H9 (cell line): ENCODE results near the gene TBC1D1. TPM values are rescaled to one million over a fixed set of nuclear protein-coding genes. Genes with fewer than 3 reads are reported as not detected.

ENCODE experiments used
- DNase-seq: peaks from one replicate; pipeline ENCODE4 v3.0.0-alpha.2; 2017
- H2AFZ ChIP-seq: one replicate; pipeline ENCODE4 v1.6.1; 2013; ENCODE audit warnings: mild to moderate bottlenecking, low read length, control low read depth, moderate library complexity
- H2AK5ac ChIP-seq: 2 replicates; pipeline ENCODE4 v1.6.1; 2013; ENCODE audit warnings: low read length, control low read depth, mixed read lengths; ENCODE audit not compliant: insufficient read length
- H2BK120ac ChIP-seq: one replicate; pipeline ENCODE4 v1.6.1; 2013; ENCODE audit warnings: low read depth, mild to moderate bottlenecking, low read length, control low read depth, inconsistent platforms; ENCODE audit not compliant: poor library complexity, severe bottlenecking
- H2BK12ac ChIP-seq: 2 replicates; pipeline ENCODE4 v1.6.1; 2013; ENCODE audit warnings: low read length, control low read depth, mixed read lengths, low read depth; ENCODE audit not compliant: insufficient read length
- H2BK15ac ChIP-seq: 2 replicates; pipeline ENCODE4 v1.6.1; 2013; ENCODE audit warnings: low read depth, low read length, control low read depth
- H2BK20ac ChIP-seq: one replicate; pipeline ENCODE4 v1.6.1; 2013; ENCODE audit warnings: low read depth, mild to moderate bottlenecking, low read length, control low read depth, inconsistent platforms; ENCODE audit not compliant: poor library complexity, severe bottlenecking
- H2BK5ac ChIP-seq: 2 replicates; pipeline ENCODE4 v1.6.1; 2013; ENCODE audit warnings: low read length, control low read depth, mixed read lengths; ENCODE audit not compliant: insufficient read length
- H3K14ac ChIP-seq: 2 replicates; pipeline ENCODE4 v1.6.1; 2013; ENCODE audit warnings: low read length, control low read depth; ENCODE audit not compliant: insufficient read depth
- H3K18ac ChIP-seq: 2 replicates; pipeline ENCODE4 v1.6.1; 2013; ENCODE audit warnings: low read depth, mild to moderate bottlenecking, mixed read lengths, low read length, control low read depth; ENCODE audit not compliant: insufficient read length
- H3K23ac ChIP-seq: 2 replicates; pipeline ENCODE4 v1.6.1; 2013; ENCODE audit warnings: low read length, control low read depth, mixed read lengths, low read depth; ENCODE audit not compliant: insufficient read length
- H3K23me2 ChIP-seq: 2 replicates; pipeline ENCODE4 v1.6.1; 2013; ENCODE audit warnings: low read depth, mild to moderate bottlenecking, mixed read lengths, low read length, control low read depth; ENCODE audit not compliant: insufficient read length, poor library complexity, severe bottlenecking
- H3K27ac ChIP-seq: 2 replicates; pipeline ENCODE4 v1.5.1; 2013; ENCODE audit warnings: low read length, control low read depth, mixed read lengths, low read depth; ENCODE audit not compliant: insufficient read length
- H3K27me3 ChIP-seq: 2 replicates; pipeline ENCODE4 v1.6.1; 2013; ENCODE audit warnings: low read length, control low read depth, inconsistent platforms; ENCODE audit not compliant: insufficient read depth
- H3K4ac ChIP-seq: 2 replicates; pipeline ENCODE4 v1.6.1; 2013; ENCODE audit warnings: low read depth, mild to moderate bottlenecking, control low read depth, inconsistent platforms, low read length, moderate library complexity
- H3K4me1 ChIP-seq: 2 replicates; pipeline ENCODE4 v1.6.1; 2013; ENCODE audit warnings: low read length, control low read depth, inconsistent platforms; ENCODE audit not compliant: insufficient read depth
- H3K4me2 ChIP-seq: 2 replicates; pipeline ENCODE4 v1.6.1; 2013; ENCODE audit warnings: low read length, control low read depth, mixed read lengths; ENCODE audit not compliant: insufficient read length, insufficient read depth
- H3K56ac ChIP-seq: 2 replicates; pipeline ENCODE4 v1.6.1; 2013; ENCODE audit warnings: low read depth, mild to moderate bottlenecking, mixed read lengths, low read length, control low read depth; ENCODE audit not compliant: insufficient read length
- H3K79me1 ChIP-seq: 2 replicates; pipeline ENCODE4 v1.6.1; 2013; ENCODE audit warnings: low read depth, mild to moderate bottlenecking, moderate library complexity, low read length, control low read depth, inconsistent platforms; ENCODE audit not compliant: insufficient read depth, poor library complexity, severe bottlenecking
- H3K79me2 ChIP-seq: 2 replicates; pipeline ENCODE4 v1.6.1; 2013; ENCODE audit warnings: low read length, control low read depth, inconsistent platforms; ENCODE audit not compliant: insufficient read depth
- H3K9ac ChIP-seq: 2 replicates; pipeline ENCODE4 v1.6.1; 2013; ENCODE audit warnings: low read length, control low read depth, mixed read lengths; ENCODE audit not compliant: insufficient read length; ENCODE audit errors: extremely low read depth
- H3K9me3 ChIP-seq: one replicate; pipeline ENCODE4 v1.6.1; 2013; ENCODE audit warnings: low read depth, low read length, inconsistent platforms; ENCODE audit not compliant: control insufficient read depth
- H3T11ph ChIP-seq: one replicate; pipeline ENCODE4 v1.6.1; 2013; ENCODE audit warnings: mild to moderate bottlenecking, low read length, control low read depth, inconsistent platforms
- H4K20me1 ChIP-seq: one replicate; pipeline ENCODE4 v1.6.1; 2013; ENCODE audit not compliant: control insufficient read depth, insufficient read length, insufficient read depth
- H4K5ac ChIP-seq: 2 replicates; pipeline ENCODE4 v1.6.1; 2013; ENCODE audit warnings: low read depth, mild to moderate bottlenecking, mixed read lengths, low read length, control low read depth; ENCODE audit not compliant: insufficient read length
- H4K8ac ChIP-seq: replicated peaks from 2 replicates; pipeline ENCODE4 v1.6.1; 2013; ENCODE audit warnings: low read length, control low read depth, mixed read lengths, low read depth; ENCODE audit not compliant: insufficient read length
- H4K91ac ChIP-seq: 2 replicates; pipeline ENCODE4 v1.6.1; 2013; ENCODE audit warnings: low read depth, mild to moderate bottlenecking, moderate library complexity, mixed read lengths, low read length, control low read depth; ENCODE audit not compliant: insufficient read length
- H3K27ac Mint-ChIP-seq, 3 experiments: 2 replicates in 2 of 3; 3 replicates in 1 of 3; pipeline ENCODE4 v1.8.0; 2020 to 2021; ENCODE audit warnings: mixed read lengths in 3 of 3, mild to moderate bottlenecking in 1 of 3, moderate library complexity in 1 of 3
- H3K27me3 Mint-ChIP-seq: 2 replicates; pipeline ENCODE4 v1.8.0; 2021; ENCODE audit warnings: low read depth, mild to moderate bottlenecking, moderate library complexity, mixed read lengths
- H3K36me3 Mint-ChIP-seq, 3 experiments: 2 replicates in 2 of 3; 3 replicates in 1 of 3; pipeline ENCODE4 v1.8.0; 2020 to 2021; ENCODE audit warnings: low read depth in 3 of 3, mixed read lengths in 3 of 3; ENCODE audit not compliant: insufficient read depth in 1 of 3
- H3K4me1 Mint-ChIP-seq, 2 experiments: 2 replicates each; pipeline ENCODE4 v1.8.0; 2020; ENCODE audit warnings: mixed read lengths in 2 of 2
- H3K4me3 Mint-ChIP-seq, 2 experiments: 2 replicates in 1 of 2; 3 replicates in 1 of 2; pipeline ENCODE4 v1.8.0; 2020 to 2021; ENCODE audit warnings: mild to moderate bottlenecking in 2 of 2, mixed read lengths in 2 of 2, moderate library complexity in 1 of 2
- H3K9me3 Mint-ChIP-seq, 2 experiments: 2 replicates in 1 of 2; 3 replicates in 1 of 2; pipeline ENCODE4 v1.8.0; 2020; ENCODE audit warnings: mild to moderate bottlenecking in 2 of 2, mixed read lengths in 2 of 2, moderate library complexity in 1 of 2
- WGBS: extraction: QIAGEN DNeasy Blood & Tissue Kit; methylation state at CpG from one replicate; pipeline ENCODE4 v1.1.7; 2013; ENCODE audit warnings: missing lambda C conversion rate, low lambda C conversion rate, mixed read lengths; ENCODE audit not compliant: insufficient read length; ENCODE audit errors: extremely low coverage; 5-methylcytosine and 5-hydroxymethylcytosine counted together
- total RNA-seq: library from RNA; stranded (reverse); gene quantifications from 2 replicates; pipeline ENCODE4 v1.2.1, GENCODE V29; 2021
- TF ChIP-seq, protein P1 (sequence below): fragments of 200-600 bp; sonication (generic); conservative IDR thresholded peaks from 3 replicates; pipeline ENCODE4 v1.8.0; 2021; ENCODE audit warnings: antibody characterized with exemption, mild to moderate bottlenecking

TBC1D1 gene
- total RNA-seq, 1 experiment from 2014 or later = 109 TPM

GRCh38 chr4:38155589-38156294 lies 264.9 kb downstream of the TBC1D1 start:
- Histone ChIP-seq H3K9ac (no peak overlapping the region), H3K4me1 (no peaks in the 10 kb centered on the region; the same call in 1 of the 2 replicates), H3K4me2 (no peak overlapping the region), H3K9me3 (no peaks in the 10 kb centered on the region), H3K4ac (no peak overlapping the region), H3K56ac (no peak overlapping the region), H2BK20ac (no peak overlapping the region), H3K14ac (no peak overlapping the region), H2BK15ac (no peak overlapping the region), H2BK5ac (no peak overlapping the region), H3K27ac (no peak overlapping the region), H3K79me1 (no peaks in the 10 kb centered on the region), H4K20me1 (no peaks in the 10 kb centered on the region), H4K91ac (no peak overlapping the region), H3K27me3 (no peaks in the 10 kb centered on the region), H4K5ac (no peak overlapping the region), H3K18ac (no peak overlapping the region), H2AK5ac (no peak overlapping the region), H3K23ac (no peak overlapping the region), H3K23me2 (no peaks in the 10 kb centered on the region), H3K79me2 (no peaks in the 10 kb centered on the region), H4K8ac (no peak overlapping the region), H2AFZ (no peak overlapping the region), H2BK120ac (no peak overlapping the region), H3T11ph (no peak overlapping the region), H2BK12ac (no peak overlapping the region)
- DNase-seq = no peak
- TF ChIP-seq, protein P1, sequence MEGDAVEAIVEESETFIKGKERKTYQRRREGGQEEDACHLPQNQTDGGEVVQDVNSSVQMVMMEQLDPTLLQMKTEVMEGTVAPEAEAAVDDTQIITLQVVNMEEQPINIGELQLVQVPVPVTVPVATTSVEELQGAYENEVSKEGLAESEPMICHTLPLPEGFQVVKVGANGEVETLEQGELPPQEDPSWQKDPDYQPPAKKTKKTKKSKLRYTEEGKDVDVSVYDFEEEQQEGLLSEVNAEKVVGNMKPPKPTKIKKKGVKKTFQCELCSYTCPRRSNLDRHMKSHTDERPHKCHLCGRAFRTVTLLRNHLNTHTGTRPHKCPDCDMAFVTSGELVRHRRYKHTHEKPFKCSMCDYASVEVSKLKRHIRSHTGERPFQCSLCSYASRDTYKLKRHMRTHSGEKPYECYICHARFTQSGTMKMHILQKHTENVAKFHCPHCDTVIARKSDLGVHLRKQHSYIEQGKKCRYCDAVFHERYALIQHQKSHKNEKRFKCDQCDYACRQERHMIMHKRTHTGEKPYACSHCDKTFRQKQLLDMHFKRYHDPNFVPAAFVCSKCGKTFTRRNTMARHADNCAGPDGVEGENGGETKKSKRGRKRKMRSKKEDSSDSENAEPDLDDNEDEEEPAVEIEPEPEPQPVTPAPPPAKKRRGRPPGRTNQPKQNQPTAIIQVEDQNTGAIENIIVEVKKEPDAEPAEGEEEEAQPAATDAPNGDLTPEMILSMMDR = no peak
- Mint-ChIP-seq H3K4me3 (no peak overlapping the region), H3K9me3 (no peaks in the 10 kb centered on the region), H3K4me1 (peaks cover 13 to 20% of the 10 kb centered on the region in 2 experiments), H3K27ac (0 out of 7 replicates have a peak overlapping the region, but pooled peaks of 1 of the 3 experiments have one; percentile 33), H3K36me3 (no peaks in the 10 kb centered on the region), H3K27me3 (no peaks in the 10 kb centered on the region; the same call in none of the 2 replicates)
- WGBS = no CpG with 5 or more reads among the region's 7 CpGs
